Measurements from ENCODE around the gene S100A7.

Gene S100A7

GRCh38 chr1:153460551-153460950 lies at the start of gene S100A7:
S100A7 (minus strand) TSS chr1:153460651; CDS start chr1:153459013, 1,638 bp downstream.
- DNase-seq = no peak

DNA sequence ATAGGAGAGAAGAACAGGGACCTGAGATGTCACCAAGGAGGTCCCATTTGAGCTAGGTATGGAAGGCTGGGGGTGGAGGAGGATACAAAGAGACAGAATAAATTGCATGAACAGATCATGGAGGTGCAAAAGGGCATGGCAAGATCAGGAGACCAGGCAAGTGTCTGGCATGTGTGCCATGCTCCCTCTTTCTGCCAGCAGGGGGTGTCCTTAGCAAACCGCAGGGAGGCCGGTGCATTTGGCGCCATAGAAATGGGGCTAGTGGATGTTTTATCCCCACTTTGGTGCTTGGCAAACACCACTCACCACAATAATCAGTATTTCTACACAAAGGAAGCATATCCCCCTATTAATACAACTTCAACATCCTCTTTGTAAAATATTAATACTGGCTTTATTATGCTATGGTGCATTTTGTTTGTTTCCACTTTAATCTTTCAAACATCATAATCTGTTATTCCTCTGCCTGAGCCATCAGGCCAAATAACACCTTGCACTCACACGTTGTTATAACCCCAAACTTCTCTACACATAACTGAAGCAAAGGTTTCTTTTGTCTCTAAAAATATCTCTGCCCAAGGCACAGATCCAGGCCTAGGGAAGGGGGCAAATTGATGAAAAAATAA lies 49.4 kb upstream of the S100A7 start:
- peak; percentile 37 for DNase-seq

GRCh38 chr1:153509036-153509435 lies 48.6 kb upstream of the S100A7 start:
- no peak for DNase-seq

GRCh38 chr1:153507926-153508583 lies 47.6 kb upstream of the S100A7 start:
- no peak for DNase-seq

GRCh38 chr1:153506831-153507413 lies 46.5 kb upstream of the S100A7 start:
- no peak for DNase-seq

DNA sequence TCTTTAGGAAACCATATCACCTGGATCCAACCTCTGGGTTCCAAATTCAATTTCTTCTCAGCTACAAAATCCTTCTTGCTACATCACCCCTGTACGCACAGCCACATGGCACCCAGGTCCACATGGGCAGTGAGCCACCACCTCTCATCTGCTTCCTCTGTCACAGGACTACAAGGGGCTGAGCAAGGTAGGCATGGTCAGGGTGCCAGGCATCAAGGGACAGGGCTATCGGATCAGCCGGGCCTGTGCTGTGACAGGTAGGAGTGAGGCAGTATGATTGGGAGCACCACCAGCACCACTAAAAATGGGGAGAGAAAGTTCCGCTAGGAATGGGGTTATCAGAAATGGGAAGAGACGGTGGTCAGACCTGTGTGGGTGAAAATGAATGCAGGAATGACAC lies 45.9 kb upstream of the S100A7 start:
- no peak for DNase-seq

- no peak for DNase-seq
These were observed 45.1 kb upstream of the S100A7 start for GRCh38 chr1:153505576-153505975.

DNA sequence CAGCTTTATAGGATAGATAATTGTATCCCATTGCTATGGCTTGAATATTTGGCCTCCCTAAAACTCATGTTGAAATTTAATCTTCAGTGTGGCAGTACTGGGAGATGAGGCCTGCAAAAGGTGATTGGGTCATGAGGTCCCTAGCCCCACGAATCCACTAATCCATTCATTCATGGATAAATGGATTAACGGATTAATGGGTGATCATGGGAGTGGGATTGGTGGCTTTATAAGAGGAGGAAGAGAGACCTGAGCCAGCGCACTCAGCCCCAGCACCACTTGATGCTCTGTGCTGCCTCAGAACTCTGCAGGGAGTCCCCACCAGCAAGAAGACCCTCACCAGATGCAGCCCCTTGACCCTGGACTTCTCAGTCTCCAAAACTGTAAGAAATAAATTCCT lies 43.3 kb upstream of the S100A7 start:
- DNase-seq = no peak

DNA sequence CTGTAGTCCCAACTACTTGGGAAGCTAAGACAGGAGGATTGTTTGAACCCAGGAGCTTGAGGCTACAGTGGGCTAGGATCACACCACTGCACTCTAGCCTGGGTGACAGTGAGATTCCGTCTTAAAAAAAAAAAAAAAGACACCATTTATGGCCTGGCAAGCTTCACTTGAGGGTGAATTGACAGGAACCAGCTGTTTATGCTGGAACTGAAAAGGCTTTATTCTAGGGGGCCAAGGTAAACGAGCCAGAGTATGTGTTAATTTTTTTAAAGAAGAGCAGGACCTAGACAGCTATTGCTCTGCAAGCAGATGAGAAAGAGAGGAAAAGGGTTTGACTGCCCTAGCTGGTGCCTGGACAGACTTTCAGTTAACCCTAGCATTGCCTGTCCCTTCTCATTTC lies 38.3 kb upstream of the S100A7 start:
- no peak for DNase-seq

DNA sequence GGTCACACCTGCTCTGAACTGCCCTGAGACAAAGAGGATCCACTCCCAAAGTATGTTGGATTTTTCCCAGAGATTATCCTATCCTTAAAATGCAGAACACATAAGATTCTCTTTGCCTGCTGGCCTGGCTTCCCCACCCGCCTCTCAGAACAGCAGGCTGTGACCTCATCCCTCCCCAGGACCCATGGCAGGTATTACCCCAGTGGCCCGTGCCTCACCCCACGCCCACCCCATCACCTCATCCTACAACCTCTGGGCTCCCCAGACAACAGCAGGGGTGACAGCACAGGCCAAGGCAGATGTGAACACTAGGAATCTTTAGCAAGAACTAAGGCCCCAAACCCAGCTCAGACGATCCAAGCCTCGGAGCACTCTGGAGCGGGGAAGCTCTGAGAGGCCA lies 35.1 kb upstream of the S100A7 start:
- no peak for DNase-seq

DNA sequence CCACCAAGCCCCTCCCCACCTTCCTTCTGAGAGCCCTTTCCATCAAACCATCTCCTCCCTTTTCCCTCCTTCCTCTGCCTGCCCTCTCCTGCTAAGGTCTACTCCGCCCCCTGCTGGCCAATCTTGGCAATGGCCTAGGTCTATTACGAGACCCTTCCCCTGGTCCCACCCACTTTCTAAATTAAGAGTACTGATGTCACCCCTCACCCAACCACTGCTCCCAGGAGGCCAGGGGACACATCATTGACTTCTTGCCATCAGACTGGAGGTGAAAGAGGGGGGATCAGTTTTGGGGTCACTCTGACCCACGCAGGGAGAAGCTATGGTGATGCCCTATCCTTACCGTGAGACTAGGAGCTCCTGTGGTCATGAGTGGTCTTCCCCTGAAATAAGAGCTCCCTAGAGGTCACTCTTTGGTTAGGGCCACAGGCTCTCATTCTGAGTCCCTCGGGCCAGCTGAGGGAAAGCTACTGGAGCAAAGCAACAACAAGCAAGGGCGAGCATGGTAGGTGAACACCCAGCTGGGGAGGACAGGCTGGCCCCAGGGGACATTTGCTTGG lies 34.6 kb upstream of the S100A7 start:
- peak; percentile 97 for DNase-seq

DNA sequence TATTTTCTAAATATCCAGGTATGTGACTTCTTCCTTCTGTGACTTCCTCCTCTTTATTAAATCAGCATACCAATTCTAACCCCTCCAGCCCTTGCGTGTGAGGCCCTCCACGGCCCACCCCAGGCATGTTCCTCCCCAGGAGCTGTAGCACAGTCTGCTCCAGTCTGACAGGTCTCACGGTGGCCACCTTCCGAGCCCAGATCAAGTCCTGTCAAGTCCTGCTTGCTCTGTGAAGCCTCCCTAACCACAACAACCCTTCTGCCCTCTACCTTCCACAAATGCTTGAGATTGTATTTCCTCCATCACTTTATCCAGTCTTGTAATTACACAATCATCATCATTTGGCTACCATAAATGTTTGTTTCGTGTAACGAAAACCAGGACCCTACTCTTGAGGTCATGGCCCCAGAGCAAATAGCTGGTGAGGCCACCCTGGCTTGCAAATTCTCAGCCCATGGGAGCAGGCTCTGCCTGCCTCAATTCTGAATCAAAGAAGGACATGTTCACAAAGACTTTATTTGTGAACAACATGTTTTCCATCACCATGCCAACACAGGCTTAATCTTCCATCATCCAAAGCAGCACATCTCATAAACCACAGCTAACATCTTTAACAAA lies 33.0 kb upstream of the S100A7 start:
- no peak for DNase-seq

- peak; percentile 57 for DNase-seq
These were observed 30.0 kb upstream of the S100A7 start for GRCh38 chr1:153490272-153491051.

GRCh38 chr1:153488731-153489130 lies 28.3 kb upstream of the S100A7 start:
- DNase-seq = no peak

- DNase-seq = no peak
These were observed 27.3 kb upstream of the S100A7 start for GRCh38 chr1:153487707-153488106.

DNA sequence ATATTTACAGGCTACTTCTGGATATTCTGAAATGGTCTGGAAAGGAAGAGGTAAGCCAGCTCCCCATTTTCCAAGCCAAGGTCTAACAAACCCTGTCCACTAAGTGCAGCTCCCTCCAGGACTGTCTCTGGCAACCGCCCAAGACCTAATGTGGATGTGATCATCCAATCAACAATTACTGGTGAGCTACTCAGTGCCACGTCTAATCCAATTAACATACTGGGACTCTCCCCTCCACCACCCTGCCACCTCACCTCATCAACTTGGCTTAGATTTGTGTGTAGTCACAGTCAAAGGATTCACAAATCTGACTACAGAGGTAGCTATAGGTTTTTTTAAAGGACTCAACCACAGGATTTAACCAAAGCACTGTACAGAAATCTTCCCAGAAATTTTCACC lies 25.4 kb upstream of the S100A7 start:
- no peak for DNase-seq

- DNase-seq = no peak
These were observed 23.3 kb upstream of the S100A7 start for GRCh38 chr1:153483776-153484175.

DNA sequence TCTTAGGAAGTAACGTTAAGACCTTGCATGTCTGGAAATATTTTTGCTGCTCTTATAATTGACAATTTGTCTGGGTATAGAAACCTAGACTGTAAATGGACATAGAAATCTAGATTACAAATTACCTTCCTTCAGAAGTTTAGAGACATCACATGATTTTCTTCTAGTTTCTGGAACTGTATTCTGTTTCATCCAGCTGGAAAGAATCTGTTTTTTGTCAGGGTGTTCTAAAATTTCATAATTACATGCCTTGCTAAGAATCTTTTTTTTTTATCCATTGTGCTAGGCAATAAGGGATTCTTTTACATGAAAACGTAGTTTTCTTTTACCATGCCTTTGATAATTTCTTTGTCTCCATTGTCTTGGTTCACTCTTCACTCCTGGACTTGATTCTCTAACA lies 20.7 kb upstream of the S100A7 start:
- no peak for DNase-seq

DNA sequence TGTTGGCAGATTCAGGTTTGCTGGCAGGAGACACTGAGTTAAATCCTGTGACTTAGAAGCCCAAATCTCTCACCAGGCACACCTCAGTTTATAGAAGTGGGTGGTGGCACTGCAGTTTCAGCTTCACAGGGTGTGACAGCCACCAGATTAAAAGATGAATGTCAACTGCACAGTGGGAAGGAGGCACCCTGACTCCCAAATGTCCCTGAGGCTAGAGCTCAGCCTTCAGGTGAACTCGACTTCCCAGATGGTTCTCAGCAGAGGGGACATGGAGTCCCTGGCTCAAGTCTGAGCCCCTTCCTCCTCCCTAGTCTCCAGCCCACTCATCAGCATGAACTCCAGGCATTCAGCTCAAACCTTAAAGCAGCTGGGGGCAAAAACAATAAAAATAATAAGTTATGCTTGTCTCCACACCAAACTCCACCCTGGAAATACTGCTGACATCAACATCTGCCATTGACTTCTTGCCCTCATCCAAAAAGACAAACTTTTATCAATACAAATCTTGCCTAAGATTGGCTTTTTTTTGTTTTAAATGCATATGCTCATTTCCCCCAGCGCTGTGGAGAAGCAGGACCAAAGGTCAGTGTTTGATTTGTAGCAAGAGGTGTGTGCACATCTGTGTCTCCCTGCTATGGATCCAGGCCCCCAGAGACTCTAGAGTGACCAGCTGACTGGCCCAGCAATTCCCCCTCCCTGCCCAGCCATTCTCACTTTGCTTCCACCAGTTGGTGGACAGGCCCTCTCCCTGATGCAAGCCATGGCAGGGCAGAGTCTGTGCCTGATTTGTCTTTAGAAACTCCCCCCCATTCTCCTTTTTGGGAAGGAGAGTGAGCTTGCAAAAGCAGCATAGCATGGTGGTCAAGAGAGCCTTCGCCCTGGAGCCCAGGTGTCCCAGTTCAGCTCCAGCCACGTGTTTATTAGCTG lies 18.5 kb upstream of the S100A7 start:
- no peak for DNase-seq

DNA sequence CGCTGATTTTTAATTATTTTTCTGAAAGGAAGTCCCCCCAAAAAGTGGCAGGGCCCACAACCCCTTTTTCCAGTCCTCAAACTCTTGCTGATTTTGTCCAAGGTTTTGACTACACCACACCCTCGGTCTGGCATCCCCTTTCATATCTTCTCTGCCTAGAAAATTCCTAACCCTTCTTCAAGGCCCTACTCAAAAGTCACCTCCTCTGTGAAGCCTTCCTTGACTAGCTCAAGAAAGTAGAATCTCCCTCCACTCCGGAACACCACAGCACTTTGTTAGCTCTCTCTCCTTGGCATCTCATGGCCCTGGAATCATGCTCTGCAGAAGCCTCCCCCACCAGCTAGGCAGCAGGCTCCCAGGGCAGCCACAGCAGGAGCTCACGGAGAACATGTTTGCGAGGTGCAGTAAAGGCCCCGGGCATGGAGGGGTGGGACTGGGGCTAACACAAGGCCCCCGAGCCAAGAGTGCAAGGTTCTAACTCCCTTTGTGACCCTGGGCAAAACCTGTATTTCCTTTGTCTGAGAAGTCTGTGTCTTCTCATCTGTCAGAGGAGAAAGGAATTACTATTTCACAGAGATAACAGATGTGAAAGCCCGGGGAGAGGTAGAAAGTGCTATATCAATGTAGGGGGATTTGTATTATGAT lies 17.7 kb upstream of the S100A7 start:
- DNase-seq = no peak

GRCh38 chr1:153476491-153477093 lies 16.1 kb upstream of the S100A7 start:
- DNase-seq = no peak
